ENCODE measurements around the gene ADCY7. TPM values are rescaled to one million over a fixed set of nuclear protein-coding genes. Genes with fewer than 3 reads are reported as not detected.

The ADCY7 gene
- total and polyA plus RNA-seq, 10 donors: 9.8 to 158 (median 99.2) TPM

- H3K36me3 ChIP-seq: peaks cover 0 to 100% (median 78%) of the 10 kb centered on the region in 6 donors
- peak overlapping the region in 4 of 8 donors; percentile 15 to 58 (median 34) for H3K27ac ChIP-seq
These were observed 36.8 kb downstream of the ADCY7 start for GRCh38 chr16:50303041-50303604.

GRCh38 chr16:50303605-50304466, 37.5 kb downstream of the ADCY7 start:
- no peaks in the 10 kb centered on the region for H3K9me3 ChIP-seq
- intact Hi-C loops (cut with DNase I; ENCODE audit: low total_unique reads): no loop called here
- peak in 2 of 3 donors; percentile 31 to 36 for TF ChIP-seq POLR2AphosphoS5 (IDR thresholded peaks at IDR 0.05)
- no peak for TF ChIP-seq CTCF (IDR thresholded peaks at IDR 0.05 in 8 of 11, conservative IDR thresholded peaks at IDR 0.05 in 3 of 11)
- peaks cover 0 to 12% (median 0%) of the 10 kb centered on the region in 6 donors for H3K4me1 ChIP-seq
- peak overlapping the region in 4 of 8 donors; percentile 15 to 58 (median 34) for H3K27ac ChIP-seq
- H3K27me3 ChIP-seq (replicated peaks in 1 of 7): no peaks in the 10 kb centered on the region
- no peak overlapping the region for H3K4me3 ChIP-seq
- peak; percentile 72 for DNase-seq
- H3K36me3 ChIP-seq: peaks cover 0 to 100% (median 77%) of the 10 kb centered on the region in 6 donors
- WGBS, 5 donors: 77 to 90% (median 84%) methylated on average over 10 to 33 of the region's 33 CpGs

More at GRCh38 chr16:50303041-50303604, 36.8 kb downstream of the ADCY7 start:
- intact Hi-C loops (cut with DNase I; ENCODE audit: low total_unique reads): no loop called here
- Histone ChIP-seq H3K4me3 (no peak overlapping the region), H3K27me3 (replicated peaks in 1 of 7) (no peaks in the 10 kb centered on the region), H3K4me1 (peaks cover 0 to 15% (median under 1%) of the 10 kb centered on the region in 6 donors), H3K9me3 (no peaks in the 10 kb centered on the region)
- TF ChIP-seq POLR2A (IDR thresholded peaks at IDR 0.05): no peak
- TF ChIP-seq CTCF (IDR thresholded peaks at IDR 0.05 in 8 of 11, conservative IDR thresholded peaks at IDR 0.05 in 3 of 11): no peak
- peak; percentile 51 for DNase-seq
- WGBS, 5 donors: 89 to 92% (median 90%) methylated on average over 11 of the region's 11 CpGs

GRCh38 chr16:50304467-50305440, 38.4 kb downstream of the ADCY7 start:
- WGBS, 5 donors: 79 to 96% (median 95%) methylated on average over 15 to 25 of the region's 25 CpGs
- no peak overlapping the region for H3K4me3 ChIP-seq
- peaks cover 0 to 18% (median 2%) of the 10 kb centered on the region in 6 donors for H3K4me1 ChIP-seq
- TF ChIP-seq POLR2A (IDR thresholded peaks at IDR 0.05) (no peak), CTCF (IDR thresholded peaks at IDR 0.05 in 8 of 11, conservative IDR thresholded peaks at IDR 0.05 in 3 of 11) (no peak), POLR2AphosphoS5 (IDR thresholded peaks at IDR 0.05) (no peak)
- H3K27ac ChIP-seq: peak overlapping the region in 2 of 8 donors; percentile 30 to 38
- peak; percentile 69 for DNase-seq
- H3K36me3 ChIP-seq: peaks cover 0 to 100% (median 75%) of the 10 kb centered on the region in 6 donors
- intact Hi-C loops (cut with DNase I; ENCODE audit: low total_unique reads): no loop called here
- no peaks in the 10 kb centered on the region for H3K9me3 ChIP-seq
- H3K27me3 ChIP-seq (replicated peaks in 1 of 7): no peaks in the 10 kb centered on the region
